ENCODE data around the gene NPIPA1.
"Not testable (repeated sequence)": the region's sequence is repeated elsewhere in the genome, so short reads cannot be mapped to it uniquely, and the experiment has no call there.

Gene NPIPA1

DNA sequence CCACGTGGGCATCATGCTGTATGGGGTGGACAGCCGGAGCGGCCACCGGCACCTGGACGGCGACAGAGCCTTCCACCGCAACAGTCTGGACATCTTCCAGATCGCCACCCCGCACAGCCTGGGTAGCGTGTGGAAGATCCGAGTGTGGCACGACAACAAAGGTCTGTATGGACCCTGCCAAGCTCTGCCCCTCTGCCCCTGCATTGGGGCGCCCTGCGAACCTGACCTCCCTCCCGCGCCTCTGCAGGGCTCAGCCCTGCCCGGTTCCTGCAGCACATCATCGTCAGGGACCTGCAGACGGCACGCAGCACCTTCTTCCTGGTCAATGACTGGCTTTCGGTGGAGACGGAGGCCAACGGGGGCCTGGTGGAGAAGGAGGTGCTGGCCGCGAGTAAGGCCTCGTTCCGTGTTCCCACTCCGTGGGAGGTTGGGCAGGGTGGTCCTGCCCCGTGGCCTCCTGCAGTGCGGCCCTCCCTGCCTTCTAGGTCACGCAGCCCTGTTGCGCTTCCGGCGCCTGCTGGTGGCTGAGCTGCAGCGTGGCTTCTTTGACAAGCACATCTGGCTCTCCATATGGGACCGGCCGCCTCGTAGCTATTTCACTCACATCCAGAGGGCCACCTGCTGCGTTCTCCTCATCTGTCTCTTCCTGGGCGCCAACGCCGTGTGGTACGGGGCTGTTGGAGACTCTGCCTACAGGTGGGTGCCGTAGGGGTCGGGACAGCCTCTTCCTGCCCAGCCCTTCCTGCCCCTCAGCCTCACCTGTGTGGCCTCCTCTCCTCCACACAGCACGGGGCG, 4.5 kb upstream of the NPIPA1 start:
- not testable (repeated sequence) for H3K4me1 ChIP-seq (ENCODE audit: control insufficient read depth, insufficient read depth, low read length); H3K27me3 ChIP-seq (ENCODE audit: control insufficient read depth, insufficient read depth, low read length); H3K36me3 ChIP-seq (ENCODE audit: control insufficient read depth, insufficient read depth, low read length); H3K4me3 ChIP-seq (ENCODE audit: low read depth, low read length); H3K9ac ChIP-seq (ENCODE audit: low read length); H3K9me3 ChIP-seq (ENCODE audit: control insufficient read depth, insufficient read depth, low read depth, low read length); H3K27ac ChIP-seq (ENCODE audit: low read depth, low read length)

DNA sequence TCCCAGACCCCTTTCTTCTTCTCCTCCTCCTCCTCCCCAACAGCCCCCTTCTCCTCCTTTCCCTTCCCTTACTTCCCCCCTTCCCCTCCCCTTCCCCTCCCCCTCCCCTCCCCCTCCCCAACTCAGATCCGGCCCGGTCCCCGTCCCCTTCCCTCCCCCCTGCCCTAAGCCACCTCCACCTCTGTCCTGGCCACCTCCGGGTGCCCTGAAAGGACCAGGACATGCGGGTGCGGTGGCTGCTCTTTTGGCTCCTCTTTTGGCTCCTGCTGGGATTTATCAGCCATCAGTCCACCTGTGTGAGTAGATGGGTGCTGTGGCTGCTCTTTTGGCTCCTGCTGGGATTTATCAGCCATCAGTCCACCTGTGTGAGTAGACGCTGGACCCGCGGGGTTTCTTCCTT, 751 bp downstream of the NPIPA1 start:
- H3K27me3 ChIP-seq (ENCODE audit: control insufficient read depth, insufficient read depth, low read length); H3K9me3 ChIP-seq (ENCODE audit: control insufficient read depth, insufficient read depth, low read depth, low read length); H3K27ac ChIP-seq (ENCODE audit: low read depth, low read length); H3K36me3 ChIP-seq (ENCODE audit: control insufficient read depth, insufficient read depth, low read length); H3K4me1 ChIP-seq (ENCODE audit: control insufficient read depth, insufficient read depth, low read length); H3K4me3 ChIP-seq (ENCODE audit: low read depth, low read length); H3K9ac ChIP-seq (ENCODE audit: low read length): not testable (repeated sequence)

DNA sequence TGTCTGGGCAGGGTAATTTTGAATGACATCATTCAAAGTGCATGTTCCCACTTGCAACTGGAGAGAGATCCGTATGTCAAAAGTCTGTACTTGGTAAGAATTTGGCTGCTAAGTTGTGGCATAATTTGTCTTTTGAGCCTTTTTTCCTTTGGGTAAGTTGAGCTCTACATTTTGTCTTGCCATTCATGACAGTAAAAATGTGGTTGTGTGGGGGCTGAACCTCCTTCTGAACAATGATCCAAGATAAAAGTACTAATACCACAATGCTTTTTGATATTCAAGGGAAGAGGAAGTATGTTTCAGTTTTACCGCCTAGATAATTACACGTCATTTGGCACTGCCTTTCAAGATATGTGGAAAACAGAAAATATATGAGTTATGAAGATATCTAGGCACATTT, 5.4 kb downstream of the NPIPA1 start:
- not testable (repeated sequence) for H3K36me3 ChIP-seq (ENCODE audit: control insufficient read depth, insufficient read depth, low read length); H3K27me3 ChIP-seq (ENCODE audit: control insufficient read depth, insufficient read depth, low read length); H3K9ac ChIP-seq (ENCODE audit: low read length); H3K4me3 ChIP-seq (ENCODE audit: low read depth, low read length); H3K4me1 ChIP-seq (ENCODE audit: control insufficient read depth, insufficient read depth, low read length); H3K27ac ChIP-seq (ENCODE audit: low read depth, low read length); H3K9me3 ChIP-seq (ENCODE audit: control insufficient read depth, insufficient read depth, low read depth, low read length)

DNA sequence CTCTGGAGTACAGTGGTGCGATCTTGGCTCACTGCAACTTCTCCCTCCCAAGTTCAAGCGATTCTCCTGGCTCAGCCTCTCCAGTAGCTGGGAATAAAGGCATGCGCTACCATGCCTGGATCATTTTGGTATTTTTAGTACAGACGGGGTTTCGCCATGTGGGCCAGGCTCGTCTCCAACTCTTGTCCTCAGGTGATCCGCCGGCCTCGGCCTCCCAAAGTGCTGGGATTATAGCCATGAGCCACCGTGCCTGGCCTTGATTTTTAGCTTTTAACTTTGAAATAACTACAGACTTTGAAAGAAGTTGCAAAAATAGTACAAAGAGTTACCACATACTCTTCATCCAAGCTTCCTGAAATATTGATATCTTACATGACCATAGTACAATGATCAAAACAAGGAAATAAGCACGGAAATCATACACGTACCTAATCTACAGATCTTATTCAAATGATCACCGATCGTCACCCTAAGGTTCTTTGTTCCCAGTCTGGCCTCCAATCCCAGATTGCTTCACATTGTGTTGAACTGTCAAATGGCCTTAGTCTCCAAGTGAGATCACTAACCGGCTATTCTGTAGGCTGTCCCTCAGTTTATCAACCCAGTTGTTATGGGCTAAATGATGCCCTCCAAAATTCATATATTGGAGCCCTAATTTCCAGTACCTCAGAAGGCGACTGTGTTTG, 18.4 kb downstream of the NPIPA1 start:
- no peaks in the 10 kb centered on the region for H3K27me3 ChIP-seq (ENCODE audit: control insufficient read depth, insufficient read depth, low read length)
- H3K9me3 ChIP-seq (ENCODE audit: control insufficient read depth, insufficient read depth, low read depth, low read length) = no peaks in the 10 kb centered on the region
- no peak overlapping the region for H3K4me3 ChIP-seq (ENCODE audit: low read depth, low read length)
- no peaks in the 10 kb centered on the region for H3K4me1 ChIP-seq (ENCODE audit: control insufficient read depth, insufficient read depth, low read length)
- no peak overlapping the region for H3K27ac ChIP-seq (ENCODE audit: low read depth, low read length)
- no peak overlapping the region for H3K9ac ChIP-seq (ENCODE audit: low read length)
- no peaks in the 10 kb centered on the region for H3K36me3 ChIP-seq (ENCODE audit: control insufficient read depth, insufficient read depth, low read length)

DNA sequence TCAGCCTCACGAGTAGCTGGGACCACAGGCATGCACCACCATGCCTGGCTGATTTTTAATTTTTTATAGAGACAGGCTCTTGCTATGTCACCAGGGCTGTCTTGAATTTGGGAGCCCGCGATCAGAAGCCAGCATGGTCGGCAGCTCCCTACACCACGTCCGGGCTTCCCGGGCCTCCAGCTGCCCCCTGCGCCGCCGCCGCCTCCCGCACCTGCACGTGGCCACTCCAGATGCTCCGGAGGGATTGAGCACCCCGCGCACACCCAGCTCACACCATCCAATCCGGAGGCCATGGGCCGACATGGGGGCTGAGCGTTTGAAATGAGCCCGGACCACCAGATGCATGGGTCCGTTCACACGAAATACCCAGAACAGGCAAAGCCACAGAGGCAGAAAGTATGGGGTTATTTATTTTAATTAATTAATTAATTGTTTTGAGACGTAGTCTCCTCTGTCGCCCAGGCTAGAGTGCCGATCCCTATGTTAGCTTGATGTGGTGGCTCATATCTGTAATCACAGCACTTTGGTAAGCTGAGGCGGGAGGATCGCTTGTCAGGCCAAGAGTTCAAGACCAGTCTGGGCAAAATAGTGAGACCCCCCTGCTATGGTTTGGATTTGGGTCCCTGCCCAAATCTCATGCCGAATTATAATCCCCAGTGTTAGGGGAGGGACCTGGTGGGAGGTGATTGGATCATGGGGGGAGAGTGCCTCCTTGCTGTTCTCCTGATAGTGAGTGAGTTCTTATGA, 20.5 kb downstream of the NPIPA1 start:
- no peak overlapping the region for H3K9ac ChIP-seq (ENCODE audit: low read length)
- H3K4me3 ChIP-seq (ENCODE audit: low read depth, low read length) = no peak overlapping the region
- no peaks in the 10 kb centered on the region for H3K36me3 ChIP-seq (ENCODE audit: control insufficient read depth, insufficient read depth, low read length)
- H3K27me3 ChIP-seq (ENCODE audit: control insufficient read depth, insufficient read depth, low read length) = no peaks in the 10 kb centered on the region
- no peak overlapping the region for H3K27ac ChIP-seq (ENCODE audit: low read depth, low read length)
- H3K4me1 ChIP-seq (ENCODE audit: control insufficient read depth, insufficient read depth, low read length) = no peaks in the 10 kb centered on the region
- no peaks in the 10 kb centered on the region for H3K9me3 ChIP-seq (ENCODE audit: control insufficient read depth, insufficient read depth, low read depth, low read length)

DNA sequence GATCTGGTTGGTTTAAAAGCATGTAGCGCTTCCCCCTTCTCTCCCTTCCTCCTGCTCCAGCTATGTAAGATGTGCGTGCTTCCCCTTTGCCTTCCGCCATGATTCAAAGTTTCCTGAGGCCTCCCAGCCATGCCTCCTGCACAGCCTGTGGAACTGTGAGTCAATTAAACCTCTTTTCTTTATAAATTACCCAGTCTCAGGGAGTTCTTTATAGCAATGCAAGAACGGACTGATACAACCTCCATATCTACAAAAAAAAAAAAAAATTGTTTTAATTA, 21.0 kb downstream of the NPIPA1 start:
- Histone ChIP-seq H3K9me3 (ENCODE audit: control insufficient read depth, insufficient read depth, low read depth, low read length) (no peaks in the 10 kb centered on the region; the same call in 1 of the 2 replicates), H3K4me3 (ENCODE audit: low read depth, low read length) (no peak overlapping the region), H3K9ac (ENCODE audit: low read length) (no peak overlapping the region), H3K4me1 (ENCODE audit: control insufficient read depth, insufficient read depth, low read length) (no peaks in the 10 kb centered on the region), H3K27ac (ENCODE audit: low read depth, low read length) (no peak overlapping the region), H3K36me3 (ENCODE audit: control insufficient read depth, insufficient read depth, low read length) (no peaks in the 10 kb centered on the region), H3K27me3 (ENCODE audit: control insufficient read depth, insufficient read depth, low read length) (no peaks in the 10 kb centered on the region)

DNA sequence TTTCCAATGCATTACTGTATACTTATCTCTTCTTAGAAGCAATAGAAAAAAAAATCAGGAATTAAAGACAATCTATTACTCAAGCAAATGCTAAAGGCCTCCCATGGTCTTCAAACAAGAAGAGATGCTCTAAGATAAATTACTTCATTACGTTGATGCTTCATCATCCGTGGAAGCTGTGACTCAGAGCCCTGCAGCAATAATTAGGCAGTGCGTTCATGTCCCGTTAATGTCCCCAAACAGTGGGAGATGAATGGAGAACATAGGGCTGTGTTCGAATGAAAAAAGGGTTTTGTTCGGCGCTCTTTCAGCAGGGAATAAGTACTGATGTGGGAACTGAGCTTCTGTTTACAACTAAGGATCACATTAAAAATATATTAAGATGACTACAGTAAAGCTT, 21.7 kb downstream of the NPIPA1 start:
- H3K4me3 ChIP-seq (ENCODE audit: low read depth, low read length) = no peak overlapping the region
- no peak overlapping the region for H3K9ac ChIP-seq (ENCODE audit: low read length)
- no peaks in the 10 kb centered on the region; the same call in 1 of the 2 replicates for H3K9me3 ChIP-seq (ENCODE audit: control insufficient read depth, insufficient read depth, low read depth, low read length)
- H3K27ac ChIP-seq (ENCODE audit: low read depth, low read length) = no peak overlapping the region
- no peaks in the 10 kb centered on the region for H3K36me3 ChIP-seq (ENCODE audit: control insufficient read depth, insufficient read depth, low read length)
- H3K27me3 ChIP-seq (ENCODE audit: control insufficient read depth, insufficient read depth, low read length) = no peaks in the 10 kb centered on the region
- H3K4me1 ChIP-seq (ENCODE audit: control insufficient read depth, insufficient read depth, low read length) = no peaks in the 10 kb centered on the region

DNA sequence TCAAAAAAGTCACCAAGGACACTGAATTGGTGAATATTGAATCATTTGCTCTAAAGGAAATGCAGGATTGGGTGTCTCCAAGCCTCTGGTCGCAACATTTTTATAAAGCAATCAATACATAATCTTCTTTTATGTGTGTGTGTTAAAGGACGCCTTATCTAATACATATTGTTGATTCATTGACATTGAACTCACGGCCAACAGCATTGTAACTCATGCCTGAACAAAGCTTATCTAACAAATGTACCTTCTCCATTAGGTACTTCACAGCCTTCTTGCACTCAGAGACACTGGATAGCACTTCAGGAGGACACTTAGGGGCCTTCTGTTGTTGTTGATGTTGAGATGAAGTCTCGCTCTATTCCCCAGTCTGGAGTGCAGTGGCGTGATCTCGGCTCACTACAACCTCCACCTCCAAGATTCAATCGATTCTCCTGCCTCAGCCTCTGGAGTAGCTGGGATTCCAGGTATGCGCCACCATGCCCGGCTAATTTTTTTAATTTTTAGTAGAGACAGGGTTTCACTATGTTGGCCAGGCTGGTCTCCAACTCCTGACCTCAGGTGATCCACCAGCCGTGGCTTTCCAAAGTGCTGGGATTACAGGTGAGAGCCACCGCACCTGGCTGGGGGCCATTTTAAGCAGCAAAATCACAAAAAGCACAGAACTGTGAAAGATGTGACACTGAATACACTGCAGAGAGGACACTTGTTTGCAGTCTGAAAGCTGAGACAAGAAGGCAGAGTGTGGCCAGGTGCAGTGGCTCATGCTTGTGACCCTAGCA, 24.4 kb downstream of the NPIPA1 start:
- Histone ChIP-seq H3K4me1 (ENCODE audit: control insufficient read depth, insufficient read depth, low read length) (no peaks in the 10 kb centered on the region), H3K27ac (ENCODE audit: low read depth, low read length) (no peak overlapping the region), H3K27me3 (ENCODE audit: control insufficient read depth, insufficient read depth, low read length) (no peaks in the 10 kb centered on the region), H3K4me3 (ENCODE audit: low read depth, low read length) (no peak overlapping the region), H3K9ac (ENCODE audit: low read length) (no peak overlapping the region), H3K36me3 (ENCODE audit: control insufficient read depth, insufficient read depth, low read length) (no peaks in the 10 kb centered on the region), H3K9me3 (ENCODE audit: control insufficient read depth, insufficient read depth, low read depth, low read length) (no peaks in the 10 kb centered on the region; the same call in 1 of the 2 replicates)

DNA sequence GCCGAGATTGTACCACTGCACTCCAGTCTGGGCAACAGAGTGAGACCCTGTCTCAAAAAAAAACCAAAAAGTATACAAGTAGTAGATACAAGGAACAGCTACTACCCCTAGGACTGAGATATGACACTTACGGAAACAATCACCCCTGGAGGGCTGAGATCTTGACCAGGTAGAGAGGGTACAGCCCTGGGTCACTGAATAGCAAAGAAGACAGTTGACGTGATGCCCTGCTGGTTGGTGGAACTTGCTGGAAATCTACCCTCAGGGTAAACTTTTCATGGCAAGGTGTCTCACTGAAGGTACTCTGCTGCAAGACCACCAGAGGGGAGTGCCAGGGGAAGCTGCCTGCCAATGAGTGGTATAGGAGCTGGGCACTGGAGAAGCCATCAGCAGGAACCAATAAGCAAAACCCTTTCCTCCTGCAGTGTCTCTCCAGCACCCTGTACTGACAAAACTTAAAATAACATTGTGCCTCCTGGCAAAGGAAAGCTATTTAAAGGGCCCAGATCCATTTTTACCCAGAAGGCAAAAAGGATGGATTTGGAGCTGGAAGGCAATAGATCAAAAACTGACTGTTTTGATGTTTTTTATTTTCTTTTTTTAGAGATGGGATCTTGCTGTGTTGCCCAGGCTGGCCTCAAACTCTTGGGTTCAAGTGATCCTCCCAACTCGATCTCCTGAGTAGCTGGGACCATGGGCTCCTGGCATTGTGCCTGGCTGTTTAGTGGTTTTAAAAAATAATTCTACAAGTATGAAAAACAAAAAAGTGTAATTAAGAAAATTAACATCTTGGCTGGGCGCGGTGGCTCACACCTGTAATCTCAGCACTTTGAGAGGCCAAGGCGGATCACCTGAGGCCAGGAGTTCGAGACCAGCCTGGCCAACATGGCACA, 26.3 kb downstream of the NPIPA1 start:
- Histone ChIP-seq H3K27me3 (ENCODE audit: control insufficient read depth, insufficient read depth, low read length) (no peaks in the 10 kb centered on the region), H3K4me3 (ENCODE audit: low read depth, low read length) (no peak overlapping the region), H3K27ac (ENCODE audit: low read depth, low read length) (no peak overlapping the region), H3K36me3 (ENCODE audit: control insufficient read depth, insufficient read depth, low read length) (no peaks in the 10 kb centered on the region), H3K4me1 (ENCODE audit: control insufficient read depth, insufficient read depth, low read length) (no peaks in the 10 kb centered on the region), H3K9ac (ENCODE audit: low read length) (no peak overlapping the region), H3K9me3 (ENCODE audit: control insufficient read depth, insufficient read depth, low read depth, low read length) (no peaks in the 10 kb centered on the region; the same call in 1 of the 2 replicates)

DNA sequence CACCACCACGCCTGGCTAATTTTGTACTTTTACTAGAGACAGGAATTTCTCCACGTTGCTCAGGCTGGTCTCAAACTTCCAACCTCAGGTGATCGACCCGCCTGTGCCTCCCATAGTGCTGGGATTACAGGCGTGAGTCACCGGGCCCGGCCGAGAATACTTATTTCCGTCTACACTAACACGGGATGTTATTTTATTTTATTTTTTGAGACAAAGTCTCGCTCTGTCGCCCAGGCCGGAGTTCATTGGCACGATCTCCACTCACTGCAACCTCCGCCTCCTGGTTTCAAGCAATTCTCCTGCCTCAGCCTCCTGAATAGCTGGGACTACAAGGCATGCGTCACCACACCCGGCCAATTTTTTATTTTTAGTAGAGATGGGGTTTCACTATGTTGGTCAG, 28.1 kb downstream of the NPIPA1 start:
- Histone ChIP-seq H3K36me3 (ENCODE audit: control insufficient read depth, insufficient read depth, low read length) (no peaks in the 10 kb centered on the region), H3K27me3 (ENCODE audit: control insufficient read depth, insufficient read depth, low read length) (no peaks in the 10 kb centered on the region), H3K27ac (ENCODE audit: low read depth, low read length) (no peak overlapping the region), H3K9me3 (ENCODE audit: control insufficient read depth, insufficient read depth, low read depth, low read length) (no peaks in the 10 kb centered on the region; the same call in 1 of the 2 replicates), H3K4me3 (ENCODE audit: low read depth, low read length) (no peak overlapping the region), H3K9ac (ENCODE audit: low read length) (no peak overlapping the region), H3K4me1 (ENCODE audit: control insufficient read depth, insufficient read depth, low read length) (no peaks in the 10 kb centered on the region)
